Measurements from ENCODE around the gene SYMPK.

SYMPK gene

DNA sequence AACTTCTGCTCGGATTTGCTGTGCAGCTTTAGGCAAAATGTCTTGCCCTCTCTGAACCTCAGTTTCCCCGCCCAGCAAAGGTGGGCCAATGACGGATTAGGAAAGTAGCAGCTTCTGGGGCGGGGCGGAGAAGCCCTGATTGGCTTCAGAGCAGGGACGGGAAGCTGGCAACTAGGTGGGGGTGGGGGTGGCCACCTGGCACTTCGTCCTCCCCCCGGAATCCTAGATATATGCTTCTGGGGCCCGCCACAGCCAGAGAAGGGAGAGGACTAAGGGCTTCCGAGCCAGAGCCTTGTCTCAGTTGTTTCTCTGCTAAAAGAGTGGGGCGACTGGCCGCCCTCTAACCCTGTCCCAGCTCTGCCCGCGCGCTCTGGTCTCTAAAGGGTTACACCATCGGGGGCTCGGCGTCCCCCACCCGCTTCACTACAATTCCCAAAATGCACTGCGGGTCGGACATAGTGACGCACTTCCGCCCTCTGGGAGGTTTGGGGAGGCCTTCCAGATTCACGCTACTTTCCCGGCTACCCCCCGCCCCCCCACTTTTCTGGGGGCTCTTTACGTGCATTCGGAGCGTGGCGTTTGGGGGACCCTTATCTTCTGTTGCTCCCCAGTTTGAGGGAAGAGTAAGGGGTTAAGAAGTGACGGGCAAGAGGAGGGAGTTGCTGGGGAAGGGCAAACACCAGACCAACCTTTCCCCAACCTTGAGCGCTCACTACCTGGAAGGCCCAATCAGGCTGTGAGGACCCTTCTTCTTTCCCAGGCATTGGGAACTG, 23.7 kb upstream of the SYMPK start:
- in situ Hi-C loops (cut with HindIII; ENCODE audit: low sequenced_read_pairs) = no loop called here

DNA sequence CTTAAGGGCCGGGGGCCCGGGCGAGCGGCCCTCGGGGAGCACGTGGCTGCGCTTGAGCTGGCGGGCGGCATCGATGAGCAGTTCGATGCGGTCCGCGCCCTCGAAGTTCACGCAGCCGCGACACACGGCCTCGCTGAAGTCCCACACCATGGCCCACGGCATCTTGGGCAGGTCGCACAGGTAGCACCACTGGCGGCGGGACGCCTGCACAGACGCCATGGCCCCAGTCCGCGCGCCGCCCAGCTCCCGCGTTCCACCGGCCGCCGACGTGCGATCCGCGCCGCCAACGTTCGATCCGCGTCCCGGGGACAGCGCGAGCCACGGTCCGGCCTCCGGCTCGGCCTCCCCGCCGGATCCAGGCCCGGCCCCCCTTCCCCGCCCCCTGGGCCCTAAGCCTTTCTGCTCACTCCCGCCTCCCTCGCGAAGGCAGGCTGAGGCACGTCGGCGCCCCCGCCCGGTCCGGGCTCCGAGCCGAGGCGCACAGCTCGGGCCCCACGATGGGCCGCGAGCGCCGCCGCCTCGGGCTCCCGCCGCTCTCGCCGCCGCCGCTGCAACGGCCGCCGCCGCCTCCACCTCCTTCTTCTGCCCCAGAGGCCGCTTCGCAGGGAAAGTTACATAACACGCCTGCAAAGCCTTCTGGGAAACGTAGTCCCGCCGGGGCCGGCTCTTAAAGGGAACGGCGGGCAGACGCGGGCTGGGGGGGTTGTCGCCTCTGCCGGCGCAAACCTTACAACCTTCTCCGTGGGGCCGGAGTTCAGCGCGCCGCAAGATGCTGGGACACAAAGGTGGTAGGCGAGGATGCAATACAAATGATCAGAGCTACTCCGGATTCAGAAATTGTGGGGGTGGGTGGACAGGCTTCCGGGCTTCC, 22.8 kb upstream of the SYMPK start, which contains the start of gene IRF2BP1:
Gene IRF2BP1, minus strand, starts transcription at position 586 of the 871 bp plus-strand sequence. Its CDS starts 367 bp downstream, at position 219.
- in situ Hi-C loops (cut with HindIII; ENCODE audit: low sequenced_read_pairs) = no loop called here

DNA sequence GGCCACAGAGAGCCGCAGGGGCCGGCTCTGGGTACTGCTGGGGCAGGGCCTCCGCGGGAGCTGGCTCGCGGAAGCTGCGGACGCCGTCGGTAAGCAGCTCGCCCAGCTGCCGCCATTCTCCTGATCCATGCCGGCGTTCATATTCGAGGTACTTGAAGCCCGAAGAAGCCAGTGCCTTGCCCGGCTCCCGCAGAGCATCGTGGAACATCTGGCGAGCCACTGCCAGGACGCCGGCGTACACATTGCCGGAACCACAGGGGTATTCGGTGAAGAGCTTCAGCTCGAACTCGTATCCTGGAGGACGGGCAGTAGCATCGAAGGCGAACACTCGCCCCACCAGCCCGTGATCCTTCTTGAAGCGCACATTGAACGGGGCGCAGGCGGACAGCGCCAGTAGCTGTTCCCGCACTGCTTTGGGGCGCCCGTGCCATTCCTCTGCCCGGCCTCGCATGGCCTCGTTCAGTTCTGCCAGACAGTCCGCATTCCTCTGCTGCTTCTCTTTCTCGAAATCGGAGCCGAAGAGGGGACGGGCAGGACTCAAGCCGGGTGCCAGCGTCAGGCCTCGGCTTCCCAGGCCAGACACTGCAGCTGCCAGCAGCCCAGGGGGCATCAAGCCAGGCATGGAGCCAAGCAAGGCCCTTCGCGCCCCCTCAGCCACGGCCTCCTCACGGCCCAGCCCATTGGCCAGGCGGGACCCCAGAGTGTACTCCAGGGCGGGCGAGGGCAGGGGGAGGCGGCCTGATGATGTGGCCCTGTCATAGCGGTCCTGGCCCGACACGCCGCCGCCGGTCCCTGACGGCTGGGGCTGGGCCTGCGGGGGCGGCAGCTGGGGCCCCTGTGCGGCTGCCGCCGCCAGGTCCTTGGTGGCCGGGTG, 22.0 kb upstream of the SYMPK start:
- in situ Hi-C loops (cut with HindIII; ENCODE audit: low sequenced_read_pairs) = no loop called here

DNA sequence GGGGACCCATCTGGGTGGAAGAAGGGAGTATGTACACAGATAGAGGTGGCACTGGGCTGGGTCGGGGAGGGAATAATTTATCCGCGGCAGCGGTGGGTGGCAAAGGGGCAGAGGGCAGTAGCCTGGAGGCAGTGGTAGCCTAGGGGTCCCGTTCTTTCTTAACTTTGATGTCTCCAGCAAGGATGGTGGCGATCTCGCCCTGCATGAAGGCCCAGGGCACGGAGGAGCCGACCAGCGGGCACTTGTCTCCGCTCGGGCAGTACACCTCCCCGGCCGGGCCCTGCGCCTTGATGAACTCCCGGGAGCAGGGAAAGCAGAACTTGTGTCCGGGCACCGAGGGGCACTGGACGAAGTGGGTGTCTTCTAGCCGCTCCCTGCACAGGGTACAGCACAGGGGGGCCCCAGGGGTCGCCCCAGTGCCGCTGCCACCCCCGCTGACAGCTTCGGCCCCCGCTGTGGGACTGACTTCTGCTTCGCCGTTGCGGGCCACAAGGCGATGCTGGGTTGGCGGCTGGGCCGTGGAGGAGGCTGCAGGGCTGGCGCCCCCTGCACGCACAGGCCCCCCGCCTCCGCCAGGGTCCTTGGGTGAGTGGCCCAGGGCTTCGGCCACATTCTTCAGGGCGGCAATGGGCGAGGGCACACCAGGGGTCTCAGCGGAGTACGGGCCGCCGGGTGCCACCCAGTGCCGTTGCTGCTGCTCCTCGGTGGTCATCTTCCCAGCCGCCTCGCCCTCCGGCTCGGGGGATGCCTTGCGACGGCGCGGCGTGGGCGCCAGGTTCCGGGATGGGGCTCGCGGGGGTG, 21.1 kb upstream of the SYMPK start:
- in situ Hi-C loops (cut with HindIII; ENCODE audit: low sequenced_read_pairs) = no loop called here

DNA sequence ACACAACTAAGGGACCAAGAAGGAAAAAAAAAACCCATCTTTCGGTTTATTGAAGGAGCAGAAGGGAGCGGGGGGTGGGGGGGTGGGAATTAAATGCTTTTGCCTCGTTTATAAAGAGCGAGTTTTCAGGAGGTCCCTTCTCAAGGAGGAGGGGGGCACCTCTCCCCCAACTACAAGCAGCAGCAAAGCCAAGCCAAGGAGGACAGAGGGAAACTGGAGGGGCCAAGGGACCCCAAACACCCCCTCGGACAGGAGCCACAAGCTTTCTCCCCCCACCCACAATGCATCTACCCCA, 20.6 kb upstream of the SYMPK start:
- in situ Hi-C loops (cut with HindIII; ENCODE audit: low sequenced_read_pairs) = no loop called here

DNA sequence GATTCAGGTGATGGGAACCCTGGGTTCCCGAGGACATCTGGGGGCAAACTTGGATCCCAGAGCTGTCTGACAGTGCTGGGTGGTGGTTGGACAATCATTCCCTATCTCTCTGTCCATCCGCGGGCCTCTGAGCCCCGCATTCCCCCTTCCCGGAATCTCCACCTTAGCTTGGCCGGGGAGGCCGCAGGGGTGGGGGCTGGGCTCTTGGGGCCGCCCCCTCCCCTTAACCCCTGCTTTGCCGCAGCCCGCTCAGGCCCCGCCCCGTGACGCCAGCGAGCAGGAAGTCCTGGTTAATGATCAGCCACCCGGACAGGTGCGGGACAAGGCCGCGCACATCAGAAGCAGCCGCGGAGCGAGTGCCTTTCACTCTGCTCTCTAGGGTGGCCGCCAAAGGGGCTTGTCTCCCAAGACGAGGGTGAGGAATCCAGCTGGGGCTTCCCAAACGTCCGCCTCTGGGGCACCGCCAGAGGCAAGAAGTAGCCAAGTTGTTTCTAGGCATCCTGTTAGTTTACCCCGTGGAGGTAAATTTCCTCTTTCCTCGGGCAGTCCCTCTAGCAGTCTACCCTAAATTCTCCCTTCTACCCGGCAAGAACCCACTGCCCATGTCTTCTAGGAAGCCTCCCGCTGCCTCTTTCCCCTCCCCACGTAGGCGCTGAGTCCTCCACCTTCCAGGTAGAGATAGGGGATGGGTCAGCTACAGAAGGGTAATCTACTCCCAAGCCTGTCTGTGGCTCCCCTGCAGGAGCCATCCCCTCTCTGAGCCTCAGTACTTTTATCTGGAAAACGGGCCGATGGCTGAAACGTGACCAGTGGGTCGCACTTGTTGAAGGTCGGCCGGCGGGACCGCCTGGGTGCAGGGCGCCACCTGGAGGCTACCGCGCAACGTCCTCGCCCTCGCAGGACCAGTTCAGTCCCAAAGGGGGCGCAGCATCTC, 20.0 kb upstream of the SYMPK start:
- in situ Hi-C loops (cut with HindIII; ENCODE audit: low sequenced_read_pairs) = no loop called here

DNA sequence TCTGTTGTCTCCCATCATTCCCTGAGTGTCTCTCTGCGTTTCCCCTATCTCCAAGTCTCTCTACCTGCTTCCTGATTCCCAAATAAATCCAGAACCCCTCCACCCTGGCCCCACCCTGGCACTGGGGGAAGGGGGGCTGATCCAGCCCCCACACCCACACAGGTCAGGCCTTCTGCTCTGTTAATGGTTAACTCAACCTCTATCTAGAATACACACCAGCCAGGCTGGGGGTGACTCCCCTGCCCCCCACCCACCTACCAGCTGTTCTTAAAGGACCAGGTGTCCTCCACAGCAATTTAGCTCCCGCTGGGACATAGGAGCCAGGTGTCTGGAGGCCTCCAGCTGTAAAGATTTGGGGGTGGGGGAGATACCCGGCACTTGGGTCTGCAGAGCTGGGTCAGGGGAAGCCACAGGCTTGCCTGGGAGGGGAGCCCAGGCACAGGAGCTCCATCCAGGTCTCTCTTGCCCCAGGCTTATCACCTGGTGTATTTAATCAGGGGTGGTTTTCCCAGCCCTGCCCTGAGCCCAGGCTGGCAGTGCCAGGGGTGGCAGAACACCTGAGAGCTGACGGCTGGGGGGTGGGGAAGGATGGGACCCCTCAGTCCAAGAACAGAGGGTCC, 19.1 kb upstream of the SYMPK start:
- in situ Hi-C loops (cut with HindIII; ENCODE audit: low sequenced_read_pairs) = no loop called here

DNA sequence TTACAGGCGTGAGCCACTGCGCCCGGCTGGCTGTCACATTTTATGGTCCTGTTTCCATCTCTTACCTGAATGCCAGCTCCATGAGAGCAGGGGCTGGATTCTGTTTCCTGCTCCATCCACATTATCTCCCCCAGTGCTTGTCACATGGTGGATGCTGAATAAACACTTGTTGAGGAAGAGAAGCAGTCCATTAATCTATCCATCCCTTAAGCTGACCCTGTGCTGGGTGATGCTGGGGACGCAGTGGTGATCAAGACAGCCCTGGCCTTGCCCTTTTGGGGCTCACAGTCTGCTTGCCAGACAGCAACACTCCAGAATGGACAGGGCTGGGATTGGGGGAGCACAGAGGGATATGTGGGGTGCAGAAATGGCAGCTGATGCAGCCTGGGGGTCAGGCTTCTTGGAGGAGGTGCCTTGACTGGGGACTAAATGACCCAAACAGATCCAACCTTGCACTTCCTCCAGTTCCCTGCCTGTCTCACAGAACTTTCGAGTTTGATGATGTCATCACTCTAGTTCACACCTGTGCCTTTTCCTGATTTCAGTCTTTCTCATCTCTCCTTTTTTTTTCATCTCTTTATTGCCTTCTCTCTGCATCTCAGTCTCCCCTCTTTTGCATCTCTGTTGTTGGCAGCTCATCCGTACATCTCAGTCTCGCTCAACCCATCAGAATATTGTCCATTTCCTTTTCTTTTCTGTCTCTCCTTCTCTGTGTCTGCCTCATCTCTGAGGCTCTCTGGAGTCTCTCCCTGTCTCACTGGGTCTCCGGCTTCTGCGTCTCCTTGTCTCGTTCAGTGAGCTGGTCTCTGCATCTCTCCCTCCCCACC, 18.3 kb upstream of the SYMPK start:
- in situ Hi-C loops (cut with HindIII; ENCODE audit: low sequenced_read_pairs) = no loop called here

DNA sequence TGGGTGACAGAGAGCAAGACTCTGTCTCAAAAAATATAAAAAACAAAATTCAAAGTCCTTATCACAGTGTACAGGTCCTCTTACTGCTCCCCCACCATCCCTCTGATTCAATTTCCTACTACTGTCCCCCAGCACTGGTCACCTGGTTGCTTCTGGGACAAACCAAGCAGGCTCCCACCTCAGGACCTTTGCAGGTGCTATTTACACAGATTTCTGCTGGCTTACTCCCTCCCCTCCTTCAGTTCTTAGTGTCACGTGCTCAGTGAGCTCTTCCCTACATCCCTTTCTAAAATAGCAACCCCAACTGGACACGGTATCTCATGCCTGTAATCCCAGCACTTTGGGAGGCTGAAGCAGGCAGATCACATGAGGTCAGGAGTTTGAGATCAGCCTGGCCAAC, 17.0 kb upstream of the SYMPK start:
- in situ Hi-C loops (cut with HindIII; ENCODE audit: low sequenced_read_pairs) = no loop called here

DNA sequence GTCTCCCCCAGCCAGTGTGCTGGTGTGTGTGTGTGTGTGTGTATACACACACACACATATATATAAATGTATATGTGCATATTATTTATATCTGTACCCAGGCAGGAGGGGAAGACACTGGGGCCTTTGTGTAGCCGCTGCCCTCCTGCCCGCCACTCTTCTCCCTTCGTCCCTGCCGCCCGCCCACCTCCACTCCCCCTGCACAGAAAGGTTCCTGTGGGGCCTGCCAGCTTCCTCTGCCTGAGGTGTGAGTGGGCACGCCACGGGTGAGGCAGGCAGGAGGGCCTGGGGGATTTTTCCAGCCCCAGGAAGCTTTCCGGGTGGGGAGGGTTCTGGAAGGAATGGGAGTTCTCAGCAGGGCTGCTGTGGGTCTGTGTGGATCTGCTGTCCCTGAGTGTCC, 16.1 kb upstream of the SYMPK start:
- in situ Hi-C loops (cut with HindIII; ENCODE audit: low sequenced_read_pairs) = no loop called here

DNA sequence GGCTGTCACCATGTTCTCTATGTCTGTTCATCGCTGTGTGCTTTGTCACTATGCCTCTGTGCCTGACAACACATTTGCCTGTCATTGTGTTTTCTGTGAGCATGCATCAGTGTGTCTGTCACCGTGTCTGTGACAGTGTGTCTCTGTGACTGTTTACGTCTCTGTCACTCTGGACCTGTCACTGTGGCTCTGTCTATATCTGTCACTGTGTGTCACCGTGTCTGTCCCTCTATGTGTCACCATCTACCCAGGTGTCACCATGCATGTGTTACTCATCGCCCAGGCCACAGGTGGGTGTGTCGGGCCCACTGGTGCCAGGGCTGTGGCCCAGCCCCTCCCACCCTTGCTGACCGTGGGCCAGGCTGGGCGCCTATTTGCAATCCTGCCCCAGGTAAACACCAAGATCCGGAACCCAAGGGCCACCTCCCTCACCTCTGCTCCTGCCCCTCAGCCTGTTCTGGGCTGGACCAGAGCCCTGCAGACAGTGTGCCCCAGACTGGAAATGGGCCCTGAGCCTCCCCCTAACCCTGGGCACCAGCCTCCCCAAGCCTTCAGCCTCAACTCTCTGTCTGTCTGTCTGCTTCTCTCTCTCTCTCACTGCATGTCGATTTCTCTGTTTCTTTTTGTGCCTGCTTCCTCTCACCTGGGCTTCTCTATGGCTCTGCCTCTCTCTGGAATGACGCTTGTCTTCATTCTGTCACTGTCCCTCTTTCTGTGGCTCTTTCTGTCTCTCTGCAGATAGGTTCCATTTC, 15.3 kb upstream of the SYMPK start:
- in situ Hi-C loops (cut with HindIII; ENCODE audit: low sequenced_read_pairs) = no loop called here

DNA sequence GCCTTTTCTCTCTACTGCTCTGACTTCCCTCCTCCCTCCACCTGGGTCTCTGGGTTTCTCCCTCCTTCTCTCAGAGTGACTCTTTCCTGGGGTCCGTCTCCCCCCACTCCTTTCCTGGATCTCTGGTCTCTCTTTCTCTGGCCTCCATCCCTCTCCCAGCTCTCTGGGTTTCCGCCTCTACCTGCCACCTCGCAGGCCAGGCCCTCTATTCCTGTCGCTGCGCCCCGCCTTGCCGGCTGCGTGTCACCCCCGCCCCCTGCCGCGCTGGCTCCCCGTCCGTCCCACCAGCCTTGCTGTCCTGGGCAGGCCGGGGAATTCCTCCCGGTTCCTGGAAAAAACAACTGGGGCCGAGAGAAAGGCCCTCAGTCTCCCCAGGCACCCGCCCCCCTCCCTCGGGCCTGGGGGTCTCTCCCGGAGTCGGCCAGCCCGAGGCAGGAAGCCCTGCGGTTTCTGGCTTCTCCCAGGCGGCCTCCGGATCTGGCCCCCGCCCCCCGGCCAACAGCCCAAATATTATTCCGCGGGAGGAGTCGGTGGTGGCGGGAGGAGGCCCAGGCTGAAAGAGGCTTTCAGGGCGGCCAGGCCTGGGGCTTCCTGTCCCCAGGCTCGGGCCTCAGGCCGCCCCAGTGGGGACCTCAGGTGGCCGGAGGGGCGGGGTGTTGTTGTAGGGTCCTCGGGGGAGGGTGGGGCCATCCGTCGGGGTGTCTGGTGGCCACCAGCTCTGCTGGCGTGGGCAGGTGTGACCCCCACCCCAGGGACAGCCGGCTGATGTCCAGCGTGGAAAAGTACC, 13.7 kb upstream of the SYMPK start:
- in situ Hi-C loops (cut with HindIII; ENCODE audit: low sequenced_read_pairs) = no loop called here

DNA sequence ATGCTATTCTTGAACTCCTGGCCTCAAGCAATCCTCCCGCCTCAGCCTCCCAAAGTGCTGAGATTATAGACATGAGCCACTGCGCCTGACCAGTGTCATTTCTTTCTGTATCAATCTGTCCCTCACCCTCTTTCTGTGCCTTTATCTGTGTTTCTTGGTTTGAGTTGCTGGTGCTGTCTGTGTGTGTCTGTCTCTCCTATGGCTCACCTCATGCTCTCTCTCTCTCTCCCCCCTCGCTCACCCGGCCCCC, 13.1 kb upstream of the SYMPK start:
- in situ Hi-C loops (cut with HindIII; ENCODE audit: low sequenced_read_pairs) = no loop called here

DNA sequence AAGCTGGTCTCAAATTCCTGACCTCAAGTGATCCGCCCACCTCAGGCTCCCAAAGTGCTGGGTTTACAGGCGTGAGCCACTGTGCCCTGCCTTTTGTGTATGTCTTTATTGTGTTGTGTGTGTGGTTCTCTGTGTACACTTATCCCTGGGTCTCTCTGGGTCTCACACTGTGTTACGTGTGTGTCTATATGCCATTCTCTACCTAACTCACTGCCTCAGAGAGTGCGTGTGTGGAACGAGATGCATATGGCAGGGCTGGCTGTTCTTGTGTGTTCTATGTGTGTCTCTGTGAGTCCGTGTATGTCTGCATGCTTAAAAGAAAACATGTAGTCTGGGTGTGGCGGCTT, 11.6 kb upstream of the SYMPK start:
- in situ Hi-C loops (cut with HindIII; ENCODE audit: low sequenced_read_pairs) = no loop called here

DNA sequence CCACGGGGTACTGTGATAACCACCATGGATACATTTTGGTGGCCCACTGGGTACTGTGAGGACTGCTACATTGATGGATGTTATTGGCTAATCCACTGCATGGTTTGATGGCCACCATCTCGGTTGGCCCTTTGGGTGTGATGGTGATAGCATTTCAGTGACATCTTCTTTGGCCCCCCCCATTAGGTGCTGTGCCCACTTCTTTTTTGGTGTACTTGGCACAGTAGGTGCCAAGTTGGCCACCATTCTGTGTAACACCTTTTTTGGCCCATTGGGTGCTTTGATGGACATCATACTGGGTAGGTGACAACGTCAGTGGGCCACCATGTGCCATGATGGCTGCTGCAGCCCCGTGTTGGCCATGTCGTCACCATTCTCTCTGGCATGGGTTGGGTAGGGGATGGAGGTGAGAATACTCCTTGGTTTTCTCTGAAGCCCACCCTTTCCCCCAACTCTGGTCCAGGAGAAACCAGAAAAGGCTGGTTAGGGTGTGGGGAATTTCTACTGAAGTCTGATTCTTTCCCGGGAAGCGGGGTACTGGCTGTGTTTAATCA, 10.3 kb upstream of the SYMPK start:
- in situ Hi-C loops (cut with HindIII; ENCODE audit: low sequenced_read_pairs) = no loop called here

DNA sequence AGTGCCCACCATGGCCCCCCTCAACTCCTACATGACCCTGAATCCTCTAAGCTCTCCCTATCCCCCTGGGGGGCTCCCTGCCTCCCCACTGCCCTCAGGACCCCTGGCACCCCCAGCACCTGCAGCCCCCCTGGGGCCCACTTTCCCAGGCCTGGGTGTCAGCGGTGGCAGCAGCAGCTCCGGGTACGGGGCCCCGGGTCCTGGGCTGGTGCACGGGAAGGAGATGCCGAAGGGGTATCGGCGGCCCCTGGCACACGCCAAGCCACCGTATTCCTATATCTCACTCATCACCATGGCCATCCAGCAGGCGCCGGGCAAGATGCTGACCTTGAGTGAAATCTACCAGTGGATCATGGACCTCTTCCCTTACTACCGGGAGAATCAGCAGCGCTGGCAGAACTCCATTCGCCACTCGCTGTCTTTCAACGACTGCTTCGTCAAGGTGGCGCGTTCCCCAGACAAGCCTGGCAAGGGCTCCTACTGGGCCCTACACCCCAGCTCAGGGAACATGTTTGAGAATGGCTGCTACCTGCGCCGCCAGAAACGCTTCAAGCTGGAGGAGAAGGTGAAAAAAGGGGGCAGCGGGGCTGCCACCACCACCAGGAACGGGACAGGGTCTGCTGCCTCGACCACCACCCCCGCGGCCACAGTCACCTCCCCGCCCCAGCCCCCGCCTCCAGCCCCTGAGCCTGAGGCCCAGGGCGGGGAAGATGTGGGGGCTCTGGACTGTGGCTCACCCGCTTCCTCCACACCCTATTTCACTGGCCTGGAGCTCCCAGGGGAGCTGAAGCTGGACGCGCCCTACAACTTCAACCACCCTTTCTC, 9.4 kb upstream of the SYMPK start:
- in situ Hi-C loops (cut with HindIII; ENCODE audit: low sequenced_read_pairs) = no loop called here

Measured in DLD1 (cell line).